HEK293 (cell line): Measurements from ENCODE around the gene COL15A1.

ENCODE experiments used
- FEZF1 ChIP-seq: fragments of 450-650 bp; formaldehyde crosslinking; IDR thresholded peaks from 2 replicates; pipeline ENCODE4 v1.5.1; 2016; ENCODE audit warnings: missing biosample characterization, missing genetic modification characterization
- GFI1B ChIP-seq: fragments of 450-650 bp; formaldehyde crosslinking; IDR thresholded peaks from 2 replicates; pipeline ENCODE4 v1.5.1; 2016; ENCODE audit warnings: missing biosample characterization, missing genetic modification characterization
- GLI2 ChIP-seq: fragments of 450-650 bp; formaldehyde crosslinking; IDR thresholded peaks from 2 replicates; pipeline ENCODE4; 2017; ENCODE audit warnings: missing biosample characterization, missing genetic modification characterization, low read depth, borderline replicate concordance
- HOXA7 ChIP-seq: sonication (generic); formaldehyde crosslinking; IDR thresholded peaks from 2 replicates; pipeline ENCODE4 v1.8.1; 2022; ENCODE audit warnings: missing genetic modification reagents, borderline replicate concordance
- HOXD13 ChIP-seq: sonication (generic); formaldehyde crosslinking; IDR thresholded peaks from 2 replicates; pipeline ENCODE4 v1.8.0; 2022; ENCODE audit warnings: missing genetic modification reagents, borderline replicate concordance
- KLF16 ChIP-seq: fragments of 450-650 bp; formaldehyde crosslinking; IDR thresholded peaks from 2 replicates; pipeline ENCODE4 v1.5.1; 2017; ENCODE audit warnings: missing biosample characterization, missing genetic modification characterization
- YY1 ChIP-seq: fragments of 450-650 bp; formaldehyde crosslinking; IDR thresholded peaks from 2 replicates; pipeline ENCODE4 v1.5.1; 2018; ENCODE audit warnings: missing biosample characterization, missing genetic modification characterization
- ZFP37 ChIP-seq: fragments of 450-650 bp; formaldehyde crosslinking; IDR thresholded peaks from 2 replicates; pipeline ENCODE4 v1.5.1; 2016; ENCODE audit warnings: missing biosample characterization, missing genetic modification characterization
- ZNF654 ChIP-seq: fragments of 450-650 bp; formaldehyde crosslinking; IDR thresholded peaks from 2 replicates; pipeline ENCODE4 v1.5.1; 2016; ENCODE audit warnings: low read depth, missing biosample characterization, missing genetic modification characterization
- ZNF658 ChIP-seq: fragments of 450-650 bp; formaldehyde crosslinking; IDR thresholded peaks from 2 replicates; pipeline ENCODE4; 2016; ENCODE audit warnings: missing biosample characterization, missing genetic modification characterization
- TF ChIP-seq, protein P1 (sequence below): fragments of 450-650 bp; formaldehyde crosslinking; IDR thresholded peaks from 2 replicates; pipeline ENCODE4 v1.5.1; 2017; ENCODE audit warnings: missing biosample characterization, missing genetic modification characterization
- TF ChIP-seq, protein P2 (sequence below): fragments of 450-650 bp; formaldehyde crosslinking; IDR thresholded peaks from 2 replicates; pipeline ENCODE4 v1.5.1; 2016; ENCODE audit warnings: missing biosample characterization, missing genetic modification characterization
- TF ChIP-seq, protein P3 (sequence below): fragments of 450-650 bp; formaldehyde crosslinking; conservative IDR thresholded peaks from 2 replicates; pipeline ENCODE4 v1.5.1; 2016; ENCODE audit warnings: low read depth, missing biosample characterization, missing genetic modification characterization
- TF ChIP-seq, protein P4 (sequence below): fragments of 450-650 bp; formaldehyde crosslinking; IDR thresholded peaks from 2 replicates; pipeline ENCODE4 v1.5.1; 2016; ENCODE audit warnings: missing biosample characterization, missing genetic modification characterization

DNA sequence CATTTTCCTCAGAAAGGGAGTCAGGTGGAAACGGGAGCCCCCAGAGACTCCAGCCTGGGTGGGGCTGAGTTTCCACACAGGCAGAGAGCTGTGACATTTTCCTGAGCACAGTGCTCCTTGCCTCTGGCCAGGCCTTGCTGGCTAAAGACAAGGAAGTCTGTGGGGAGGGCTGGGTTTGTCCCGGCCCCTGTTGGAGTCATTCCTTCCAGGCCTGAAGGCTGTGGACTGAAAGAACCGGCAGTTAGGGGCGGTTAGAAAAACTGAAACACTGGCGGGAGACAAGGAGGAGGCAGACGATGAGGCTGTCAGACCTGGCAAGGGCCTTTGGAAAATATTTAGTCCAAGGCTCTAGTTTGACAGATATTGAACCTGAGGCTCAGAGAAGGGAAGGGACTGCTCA lies 29.9 kb downstream of the COL15A1 start:
- TF ChIP-seq, protein P1, sequence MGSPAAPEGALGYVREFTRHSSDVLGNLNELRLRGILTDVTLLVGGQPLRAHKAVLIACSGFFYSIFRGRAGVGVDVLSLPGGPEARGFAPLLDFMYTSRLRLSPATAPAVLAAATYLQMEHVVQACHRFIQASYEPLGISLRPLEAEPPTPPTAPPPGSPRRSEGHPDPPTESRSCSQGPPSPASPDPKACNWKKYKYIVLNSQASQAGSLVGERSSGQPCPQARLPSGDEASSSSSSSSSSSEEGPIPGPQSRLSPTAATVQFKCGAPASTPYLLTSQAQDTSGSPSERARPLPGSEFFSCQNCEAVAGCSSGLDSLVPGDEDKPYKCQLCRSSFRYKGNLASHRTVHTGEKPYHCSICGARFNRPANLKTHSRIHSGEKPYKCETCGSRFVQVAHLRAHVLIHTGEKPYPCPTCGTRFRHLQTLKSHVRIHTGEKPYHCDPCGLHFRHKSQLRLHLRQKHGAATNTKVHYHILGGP (tag by site-specific recombination) = no peak
- no peak for TF ChIP-seq FEZF1 (tag by site-specific recombination)
- TF ChIP-seq, protein P2, sequence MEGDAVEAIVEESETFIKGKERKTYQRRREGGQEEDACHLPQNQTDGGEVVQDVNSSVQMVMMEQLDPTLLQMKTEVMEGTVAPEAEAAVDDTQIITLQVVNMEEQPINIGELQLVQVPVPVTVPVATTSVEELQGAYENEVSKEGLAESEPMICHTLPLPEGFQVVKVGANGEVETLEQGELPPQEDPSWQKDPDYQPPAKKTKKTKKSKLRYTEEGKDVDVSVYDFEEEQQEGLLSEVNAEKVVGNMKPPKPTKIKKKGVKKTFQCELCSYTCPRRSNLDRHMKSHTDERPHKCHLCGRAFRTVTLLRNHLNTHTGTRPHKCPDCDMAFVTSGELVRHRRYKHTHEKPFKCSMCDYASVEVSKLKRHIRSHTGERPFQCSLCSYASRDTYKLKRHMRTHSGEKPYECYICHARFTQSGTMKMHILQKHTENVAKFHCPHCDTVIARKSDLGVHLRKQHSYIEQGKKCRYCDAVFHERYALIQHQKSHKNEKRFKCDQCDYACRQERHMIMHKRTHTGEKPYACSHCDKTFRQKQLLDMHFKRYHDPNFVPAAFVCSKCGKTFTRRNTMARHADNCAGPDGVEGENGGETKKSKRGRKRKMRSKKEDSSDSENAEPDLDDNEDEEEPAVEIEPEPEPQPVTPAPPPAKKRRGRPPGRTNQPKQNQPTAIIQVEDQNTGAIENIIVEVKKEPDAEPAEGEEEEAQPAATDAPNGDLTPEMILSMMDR (tag by site-specific recombination) = no peak
- TF ChIP-seq HOXA7 (CRISPR knock-in tag) = no peak
- TF ChIP-seq, protein P3, sequence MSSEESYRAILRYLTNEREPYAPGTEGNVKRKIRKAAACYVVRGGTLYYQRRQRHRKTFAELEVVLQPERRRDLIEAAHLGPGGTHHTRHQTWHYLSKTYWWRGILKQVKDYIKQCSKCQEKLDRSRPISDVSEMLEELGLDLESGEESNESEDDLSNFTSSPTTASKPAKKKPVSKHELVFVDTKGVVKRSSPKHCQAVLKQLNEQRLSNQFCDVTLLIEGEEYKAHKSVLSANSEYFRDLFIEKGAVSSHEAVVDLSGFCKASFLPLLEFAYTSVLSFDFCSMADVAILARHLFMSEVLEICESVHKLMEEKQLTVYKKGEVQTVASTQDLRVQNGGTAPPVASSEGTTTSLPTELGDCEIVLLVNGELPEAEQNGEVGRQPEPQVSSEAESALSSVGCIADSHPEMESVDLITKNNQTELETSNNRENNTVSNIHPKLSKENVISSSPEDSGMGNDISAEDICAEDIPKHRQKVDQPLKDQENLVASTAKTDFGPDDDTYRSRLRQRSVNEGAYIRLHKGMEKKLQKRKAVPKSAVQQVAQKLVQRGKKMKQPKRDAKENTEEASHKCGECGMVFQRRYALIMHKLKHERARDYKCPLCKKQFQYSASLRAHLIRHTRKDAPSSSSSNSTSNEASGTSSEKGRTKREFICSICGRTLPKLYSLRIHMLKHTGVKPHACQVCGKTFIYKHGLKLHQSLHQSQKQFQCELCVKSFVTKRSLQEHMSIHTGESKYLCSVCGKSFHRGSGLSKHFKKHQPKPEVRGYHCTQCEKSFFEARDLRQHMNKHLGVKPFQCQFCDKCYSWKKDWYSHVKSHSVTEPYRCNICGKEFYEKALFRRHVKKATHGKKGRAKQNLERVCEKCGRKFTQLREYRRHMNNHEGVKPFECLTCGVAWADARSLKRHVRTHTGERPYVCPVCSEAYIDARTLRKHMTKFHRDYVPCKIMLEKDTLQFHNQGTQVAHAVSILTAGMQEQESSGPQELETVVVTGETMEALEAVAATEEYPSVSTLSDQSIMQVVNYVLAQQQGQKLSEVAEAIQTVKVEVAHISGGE = no peak
- TF ChIP-seq KLF16 (tag by site-specific recombination) = no peak
- TF ChIP-seq GFI1B (tag by site-specific recombination) = no peak
- no peak for TF ChIP-seq HOXD13 (CRISPR knock-in tag)
- no peak for TF ChIP-seq ZNF654 (tag by site-specific recombination)
- TF ChIP-seq GLI2 = no peak
- no peak for TF ChIP-seq YY1
- TF ChIP-seq ZNF658 (tag by site-specific recombination) = no peak
- TF ChIP-seq ZFP37 = no peak
- TF ChIP-seq, protein P4, sequence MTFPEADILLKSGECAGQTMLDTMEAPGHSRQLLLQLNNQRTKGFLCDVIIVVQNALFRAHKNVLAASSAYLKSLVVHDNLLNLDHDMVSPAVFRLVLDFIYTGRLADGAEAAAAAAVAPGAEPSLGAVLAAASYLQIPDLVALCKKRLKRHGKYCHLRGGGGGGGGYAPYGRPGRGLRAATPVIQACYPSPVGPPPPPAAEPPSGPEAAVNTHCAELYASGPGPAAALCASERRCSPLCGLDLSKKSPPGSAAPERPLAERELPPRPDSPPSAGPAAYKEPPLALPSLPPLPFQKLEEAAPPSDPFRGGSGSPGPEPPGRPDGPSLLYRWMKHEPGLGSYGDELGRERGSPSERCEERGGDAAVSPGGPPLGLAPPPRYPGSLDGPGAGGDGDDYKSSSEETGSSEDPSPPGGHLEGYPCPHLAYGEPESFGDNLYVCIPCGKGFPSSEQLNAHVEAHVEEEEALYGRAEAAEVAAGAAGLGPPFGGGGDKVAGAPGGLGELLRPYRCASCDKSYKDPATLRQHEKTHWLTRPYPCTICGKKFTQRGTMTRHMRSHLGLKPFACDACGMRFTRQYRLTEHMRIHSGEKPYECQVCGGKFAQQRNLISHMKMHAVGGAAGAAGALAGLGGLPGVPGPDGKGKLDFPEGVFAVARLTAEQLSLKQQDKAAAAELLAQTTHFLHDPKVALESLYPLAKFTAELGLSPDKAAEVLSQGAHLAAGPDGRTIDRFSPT (tag by site-specific recombination) = no peak
